Endodermal cell (in vitro differentiated cells): ENCODE measurements around the gene FEN1. TPM values are rescaled to one million over a fixed set of nuclear protein-coding genes. Genes with fewer than 3 reads are reported as not detected.

Experiments used
- DNase-seq: peaks from one replicate; pipeline ENCODE4 v3.0.0-alpha.2; 2017
- H3K27ac ChIP-seq: 2 replicates; pipeline ENCODE4 v1.5.1; 2013; ENCODE audit warnings: mild to moderate bottlenecking, low read depth, low read length, moderate library complexity
- H3K27me3 ChIP-seq: 2 replicates; pipeline ENCODE4 v1.6.1; 2013; ENCODE audit warnings: mild to moderate bottlenecking, low read length, moderate library complexity; ENCODE audit not compliant: insufficient read depth, control insufficient read depth, poor library complexity, severe bottlenecking
- H3K36me3 ChIP-seq: 2 replicates; pipeline ENCODE4 v1.7.0; 2013; ENCODE audit warnings: mild to moderate bottlenecking, low read length, moderate library complexity; ENCODE audit not compliant: control insufficient read depth, insufficient read depth
- H3K4me1 ChIP-seq: one replicate; pipeline ENCODE4 v1.7.0; 2013; ENCODE audit warnings: low read length; ENCODE audit not compliant: control insufficient read depth, insufficient read depth
- H3K4me3 ChIP-seq: 2 replicates; pipeline ENCODE4 v1.5.1; 2013; ENCODE audit warnings: mild to moderate bottlenecking, low read length, moderate library complexity
- H3K9ac ChIP-seq: 2 replicates; pipeline ENCODE4 v1.6.1; 2013; ENCODE audit warnings: mild to moderate bottlenecking, low read length, moderate library complexity; ENCODE audit not compliant: poor library complexity, severe bottlenecking; ENCODE audit errors: extremely low read depth
- H3K9me3 ChIP-seq: 2 replicates; pipeline ENCODE4 v1.6.1; 2013; ENCODE audit warnings: mild to moderate bottlenecking, low read length, moderate library complexity; ENCODE audit not compliant: control insufficient read depth
- H3K27ac Mint-ChIP-seq: 2 replicates; pipeline ENCODE4 v1.8.0; 2020; ENCODE audit warnings: mixed read lengths
- H3K27me3 Mint-ChIP-seq: 2 replicates; pipeline ENCODE4 v1.8.0; 2021; ENCODE audit warnings: mild to moderate bottlenecking, mixed read lengths; ENCODE audit not compliant: insufficient read depth
- H3K36me3 Mint-ChIP-seq: 2 replicates; pipeline ENCODE4 v1.8.0; 2020; ENCODE audit warnings: low read depth, mixed read lengths
- H3K4me1 Mint-ChIP-seq: 2 replicates; pipeline ENCODE4 v1.8.0; 2020; ENCODE audit warnings: mixed read lengths
- H3K4me3 Mint-ChIP-seq: 2 replicates; pipeline ENCODE4 v1.8.0; 2020; ENCODE audit warnings: mild to moderate bottlenecking, moderate library complexity, mixed read lengths
- H3K9me3 Mint-ChIP-seq: 2 replicates; pipeline ENCODE4 v1.8.0; 2020; ENCODE audit warnings: mild to moderate bottlenecking, mixed read lengths
- CTCF ChIP-seq: fragments of 200-600 bp; sonication (generic); conservative IDR thresholded peaks from 2 replicates; pipeline ENCODE4 v1.5.0; 2021; ENCODE audit warnings: antibody characterized with exemption, mild to moderate bottlenecking
- WGBS, 2 experiments: methylation state at CpG; one replicate each; pipeline versions ENCODE4 v1.1.5 to v1.1.7; 2013; ENCODE audit warnings: missing lambda C conversion rate in 2 of 2, mixed read lengths in 1 of 2; ENCODE audit not compliant: insufficient coverage in 1 of 2, insufficient read length in 1 of 2; 5-methylcytosine and 5-hydroxymethylcytosine counted together
- total RNA-seq, 2 donors: library from RNA; stranded (reverse); fragmentation: NEBNext Ultra II Directional in 1 of 2; extraction: Animal tissue kit (Norgen Biotek cat#: 25700) in 1 of 2; gene quantifications; 2 replicates in 1 of 2; 3 replicates in 1 of 2; pipeline ENCODE4 v1.2.1, GENCODE V29; 2021

The FEN1 gene
- total RNA-seq, 2 donors from 2014 or later, result 66.7 to 81.8 TPM

GRCh38 chr11:61799665-61800284 lies 7.1 kb downstream of the FEN1 start:
- peak overlapping the region; percentile 70 for H3K27ac Mint-ChIP-seq
- Histone ChIP-seq H3K4me1 (peaks cover 2% of the 10 kb centered on the region), H3K9me3 (no peaks in the 10 kb centered on the region), H3K27me3 (no peaks in the 10 kb centered on the region), H3K4me3 (no peak overlapping the region), H3K27ac (peak overlapping the region; percentile 25), H3K36me3 (peaks cover 77% of the 10 kb centered on the region), H3K9ac (no peak overlapping the region)
- TF ChIP-seq CTCF, result no peak
- H3K4me3 Mint-ChIP-seq, result no peak overlapping the region
- WGBS, 2 experiments, result 95 to 100% methylated on average over 2 of the region's 2 CpGs
- H3K27me3 Mint-ChIP-seq, result no peaks in the 10 kb centered on the region
- peaks cover 60% of the 10 kb centered on the region for H3K36me3 Mint-ChIP-seq
- H3K4me1 Mint-ChIP-seq, result peaks cover 11% of the 10 kb centered on the region
- DNase-seq, result no peak
- no peaks in the 10 kb centered on the region for H3K9me3 Mint-ChIP-seq

GRCh38 chr11:61800331-61801281 lies 7.9 kb downstream of the FEN1 start:
- Histone ChIP-seq H3K27ac (no peak overlapping the region), H3K4me1 (peaks cover 2% of the 10 kb centered on the region), H3K27me3 (no peaks in the 10 kb centered on the region), H3K9me3 (no peaks in the 10 kb centered on the region), H3K4me3 (no peak overlapping the region), H3K9ac (no peak overlapping the region), H3K36me3 (peaks cover 76% of the 10 kb centered on the region)
- no peak for DNase-seq
- Mint-ChIP-seq H3K36me3 (peaks cover 59% of the 10 kb centered on the region), H3K27me3 (no peaks in the 10 kb centered on the region), H3K4me1 (peaks cover 7% of the 10 kb centered on the region), H3K27ac (peak overlapping the region; percentile 27), H3K4me3 (no peak overlapping the region), H3K9me3 (no peaks in the 10 kb centered on the region)
- 81 to 100% methylated on average over 1 to 3 of the region's 3 CpGs for whole genome bisulfite sequencing, 2 experiments
- no peak for TF ChIP-seq CTCF

- Mint-ChIP-seq H3K27me3 (no peaks in the 10 kb centered on the region), H3K27ac (no peak overlapping the region), H3K9me3 (no peaks in the 10 kb centered on the region), H3K36me3 (peaks cover 67% of the 10 kb centered on the region), H3K4me3 (no peak overlapping the region), H3K4me1 (peaks cover 7% of the 10 kb centered on the region)
- TF ChIP-seq CTCF, result no peak
- H3K27ac ChIP-seq, result no peak overlapping the region
- H3K4me1 ChIP-seq, result peaks cover 2% of the 10 kb centered on the region
- H3K9me3 ChIP-seq, result no peaks in the 10 kb centered on the region
- no peak overlapping the region for H3K9ac ChIP-seq
- H3K4me3 ChIP-seq, result no peak overlapping the region
- peaks cover 71% of the 10 kb centered on the region for H3K36me3 ChIP-seq
- H3K27me3 ChIP-seq, result no peaks in the 10 kb centered on the region
- DNase-seq, result no peak
- WGBS, 2 experiments, result 89 to 98% methylated on average over 4 to 6 of the region's 6 CpGs
These were observed 9.9 kb downstream of the FEN1 start for GRCh38 chr11:61802605-61803004.
